ENCODE data around the gene CADPS2. TPM values are rescaled to one million over a fixed set of nuclear protein-coding genes. Genes with fewer than 3 reads are reported as not detected.

CADPS2 gene
- polyA plus RNA-seq, 1 experiment = 0.38 TPM

GRCh38 chr7:122549578-122549977, 336.7 kb downstream of the CADPS2 start:
- Histone ChIP-seq H3K4me3 (ENCODE audit: low read depth, low read length) (no peak overlapping the region), H3K36me3 (ENCODE audit: control insufficient read depth, insufficient read depth, low read length) (no peaks in the 10 kb centered on the region), H3K27me3 (ENCODE audit: control insufficient read depth, insufficient read depth, low read length) (no peaks in the 10 kb centered on the region)
- ChIA-PET POLR2A (no interaction called here), CTCF (interaction anchor here (1.2 kb wide), 1 partner anchor 555 kb away, joined by 3 read pairs; no protein-coding TSS in a partner anchor)
- DNase-seq (ENCODE audit: low read depth) = no peak
- TF ChIP-seq CTCF (IDR thresholded peaks at IDR 0.05; ENCODE audit: insufficient read depth, low read depth, low read length) = no peak

GRCh38 chr7:122546496-122546895, 339.8 kb downstream of the CADPS2 start:
- POLR2A ChIA-PET = no interaction called here
- no peak for TF ChIP-seq CTCF (IDR thresholded peaks at IDR 0.05; ENCODE audit: insufficient read depth, low read depth, low read length)
- CTCF ChIA-PET = interaction anchor here (0.6 kb wide), 1 partner anchor 1755 kb away, joined by 3 read pairs; no protein-coding TSS in a partner anchor
- Histone ChIP-seq H3K4me3 (ENCODE audit: low read depth, low read length) (no peak overlapping the region), H3K36me3 (ENCODE audit: control insufficient read depth, insufficient read depth, low read length) (no peaks in the 10 kb centered on the region), H3K27me3 (ENCODE audit: control insufficient read depth, insufficient read depth, low read length) (no peaks in the 10 kb centered on the region)
- DNase-seq (ENCODE audit: low read depth) = no peak

- ChIA-PET POLR2A (no interaction called here), CTCF (no interaction called here)
- TF ChIP-seq CTCF (IDR thresholded peaks at IDR 0.05; ENCODE audit: insufficient read depth, low read depth, low read length) = no peak
- Histone ChIP-seq H3K27me3 (ENCODE audit: control insufficient read depth, insufficient read depth, low read length) (no peaks in the 10 kb centered on the region), H3K36me3 (ENCODE audit: control insufficient read depth, insufficient read depth, low read length) (no peaks in the 10 kb centered on the region), H3K4me3 (ENCODE audit: low read depth, low read length) (no peak overlapping the region)
- DNase-seq (ENCODE audit: low read depth) = no peak
Observed at GRCh38 chr7:122544463-122544862, 341.8 kb downstream of the CADPS2 start.

- no peaks in the 10 kb centered on the region for H3K36me3 ChIP-seq (ENCODE audit: control insufficient read depth, insufficient read depth, low read length)
- POLR2A ChIA-PET = no interaction called here
- no peak for TF ChIP-seq CTCF (IDR thresholded peaks at IDR 0.05; ENCODE audit: insufficient read depth, low read depth, low read length)
- no peak overlapping the region for H3K4me3 ChIP-seq (ENCODE audit: low read depth, low read length)
- DNase-seq (ENCODE audit: low read depth) = no peak
- H3K27me3 ChIP-seq (ENCODE audit: control insufficient read depth, insufficient read depth, low read length) = no peaks in the 10 kb centered on the region
- CTCF ChIA-PET = no interaction called here
Observed at GRCh38 chr7:122543891-122544290, 342.4 kb downstream of the CADPS2 start.

- no peak for DNase-seq (ENCODE audit: low read depth)
- no peaks in the 10 kb centered on the region for H3K36me3 ChIP-seq (ENCODE audit: control insufficient read depth, insufficient read depth, low read length)
- POLR2A ChIA-PET = no interaction called here
- CTCF ChIA-PET = no interaction called here
- no peak for TF ChIP-seq CTCF (IDR thresholded peaks at IDR 0.05; ENCODE audit: insufficient read depth, low read depth, low read length)
- no peak overlapping the region for H3K4me3 ChIP-seq (ENCODE audit: low read depth, low read length)
- H3K27me3 ChIP-seq (ENCODE audit: control insufficient read depth, insufficient read depth, low read length) = no peaks in the 10 kb centered on the region
Observed at GRCh38 chr7:122543166-122543565, 343.1 kb downstream of the CADPS2 start.
